Inflammatory macrophage (primary cell): Measurements from ENCODE around the gene GUCA1A.
"Not testable (repeated sequence)": the region's sequence is repeated elsewhere in the genome, so short reads cannot be mapped to it uniquely, and the experiment has no call there.

Source experiments
- DNase-seq, 2 donors: peaks; one replicate each; pipeline ENCODE4 v3.0.0-alpha.2; 2020 to 2022

The GUCA1A gene

DNA sequence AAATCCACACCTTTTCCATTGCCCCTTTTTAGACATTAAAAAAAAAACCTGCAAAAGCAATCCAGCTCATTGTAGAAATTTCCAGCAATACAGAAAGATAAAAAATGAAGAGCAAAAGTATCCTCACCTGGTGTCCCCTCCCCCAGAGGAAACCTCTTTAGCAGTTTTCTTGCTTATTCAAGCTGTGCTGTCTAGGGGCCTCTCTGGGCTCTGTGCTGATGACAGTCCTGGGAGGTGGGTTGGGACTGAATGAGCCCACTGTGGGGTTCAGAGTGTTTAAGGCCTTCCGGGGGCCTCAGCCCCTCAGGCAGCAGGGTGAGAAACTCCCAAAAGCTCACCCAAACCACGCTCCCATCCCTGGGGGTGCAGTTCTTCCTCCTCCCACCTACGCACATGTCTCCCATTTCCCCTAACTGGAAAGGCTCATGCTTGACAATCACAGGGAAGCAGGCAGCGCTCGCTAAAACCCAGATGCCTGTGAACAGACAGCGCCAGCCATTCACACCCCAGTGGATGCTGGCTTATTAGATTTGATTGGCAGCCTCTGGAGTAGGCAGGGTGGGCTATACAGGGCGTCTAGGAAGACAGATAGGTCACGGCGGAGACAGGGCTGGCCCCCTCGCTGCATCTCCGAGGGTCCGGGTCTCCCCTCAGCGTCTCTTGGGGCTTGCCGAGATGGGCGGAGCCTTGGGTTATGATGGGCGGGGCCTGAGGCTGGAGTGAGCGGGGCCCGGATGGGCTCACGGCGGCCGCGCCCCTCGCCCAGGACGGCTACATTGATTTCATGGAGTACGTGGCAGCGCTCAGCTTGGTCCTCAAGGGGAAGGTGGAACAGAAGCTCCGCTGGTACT, 4.6 kb downstream of the GUCA1A start:
- peak in 1 of 2 donors; percentile 12 for DNase-seq

DNA sequence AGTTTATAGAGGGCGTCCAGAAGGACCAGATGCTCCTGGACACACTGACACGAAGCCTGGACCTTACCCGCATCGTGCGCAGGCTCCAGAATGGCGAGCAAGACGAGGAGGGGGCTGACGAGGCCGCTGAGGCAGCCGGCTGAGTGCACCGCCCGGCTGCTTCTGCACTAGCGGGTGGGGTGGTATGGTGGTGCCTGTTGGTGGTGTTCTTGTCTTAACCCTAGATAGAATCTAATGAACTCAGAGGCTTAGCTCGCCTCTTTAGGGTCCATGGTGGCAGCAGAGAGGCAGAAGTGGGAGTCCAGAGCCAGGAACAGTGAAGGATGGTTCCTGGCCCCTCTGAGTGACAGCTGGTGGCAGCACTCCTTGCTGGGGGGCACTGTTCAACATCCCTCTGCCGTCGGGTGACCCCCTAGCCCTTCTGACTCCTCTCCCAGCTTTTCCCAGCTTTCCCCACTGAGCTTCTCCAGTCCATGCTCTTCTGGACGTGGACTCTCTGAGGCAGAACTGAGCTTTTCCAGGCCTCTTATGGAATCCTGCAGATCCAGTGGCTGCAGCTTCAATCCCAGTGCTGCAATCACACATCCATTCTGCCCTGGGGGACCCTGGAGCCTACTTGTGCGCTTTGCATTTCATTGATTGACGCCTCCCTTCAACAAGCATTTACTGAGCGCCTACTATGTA, 6.2 kb downstream of the GUCA1A start:
- no peak for DNase-seq

DNA sequence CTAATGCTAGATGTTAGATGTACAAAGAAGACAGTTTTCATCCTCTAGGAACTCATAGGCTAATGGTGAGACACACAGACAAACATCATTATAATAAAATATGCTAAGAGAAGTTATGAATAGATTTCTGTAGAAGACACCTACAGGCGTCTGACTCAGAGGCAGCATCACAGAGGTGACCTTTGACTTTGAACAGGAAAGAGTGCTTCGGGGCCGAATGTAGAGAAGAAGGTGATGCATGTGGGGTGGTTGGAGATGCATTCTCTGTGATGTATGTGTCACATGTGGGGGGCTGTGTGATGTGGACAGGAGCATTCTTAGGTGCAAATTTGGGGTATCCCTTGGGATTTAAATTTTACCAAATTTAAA, 6.8 kb downstream of the GUCA1A start:
- no peak for DNase-seq

DNA sequence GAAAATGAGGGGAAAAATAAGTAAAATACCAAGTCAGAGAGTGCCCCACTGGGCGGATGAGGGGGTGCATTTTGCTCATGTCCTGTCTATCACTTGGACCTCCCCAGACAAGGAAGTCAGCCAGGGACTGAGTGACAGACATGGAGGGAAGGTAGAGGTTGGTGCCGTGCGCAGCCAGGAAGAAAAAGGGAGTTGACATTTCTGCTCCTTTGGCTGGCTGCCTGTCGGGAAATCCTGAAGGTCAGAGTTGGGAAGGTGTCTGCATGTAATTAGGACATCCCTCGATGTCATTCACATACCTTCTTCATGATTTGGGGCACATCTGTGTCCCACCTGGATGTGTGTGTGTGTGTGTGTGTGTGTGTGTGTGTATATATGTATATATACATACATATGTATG, 8.9 kb downstream of the GUCA1A start:
- DNase-seq: no peak

DNA sequence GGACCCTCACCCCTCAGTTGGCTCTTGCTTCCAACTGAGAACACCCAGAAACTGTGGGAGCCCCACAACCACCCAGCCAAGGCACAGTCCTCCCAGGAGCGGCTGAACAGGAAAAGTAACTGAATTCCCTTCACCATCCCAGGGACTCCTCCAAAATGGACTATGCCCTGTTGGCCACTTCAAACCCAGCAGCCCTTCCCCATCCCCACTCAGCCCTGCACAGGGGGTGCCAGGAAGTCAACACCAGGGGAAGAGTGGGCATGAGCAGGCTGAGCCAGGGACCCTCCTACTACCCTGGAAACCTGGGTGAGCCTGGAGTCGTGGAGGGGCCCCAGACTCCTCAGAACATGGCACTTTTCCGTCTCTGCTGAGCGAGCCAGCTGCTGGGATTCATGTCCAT, 11.3 kb downstream of the GUCA1A start:
- DNase-seq: no peak

DNA sequence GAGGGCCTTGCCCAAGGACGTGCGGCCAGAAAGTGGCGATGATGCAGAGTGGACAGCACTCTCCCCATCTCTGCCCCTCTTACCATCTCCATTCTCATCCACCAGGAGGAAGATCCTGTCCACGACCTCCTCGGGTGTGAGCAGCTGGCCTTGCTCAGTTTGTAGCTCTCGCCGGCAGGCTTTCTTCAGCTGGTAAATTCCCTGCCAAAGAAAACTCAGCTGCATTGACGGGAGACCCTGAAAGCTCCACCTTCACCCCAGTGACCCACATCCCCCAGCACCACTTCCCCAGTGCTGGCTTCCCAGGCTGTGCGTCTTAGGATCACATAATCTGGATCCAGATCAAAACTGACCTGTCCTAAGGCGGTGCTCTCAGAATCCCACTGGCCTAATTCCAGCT, 12.4 kb downstream of the GUCA1A start:
- no peak for DNase-seq

DNA sequence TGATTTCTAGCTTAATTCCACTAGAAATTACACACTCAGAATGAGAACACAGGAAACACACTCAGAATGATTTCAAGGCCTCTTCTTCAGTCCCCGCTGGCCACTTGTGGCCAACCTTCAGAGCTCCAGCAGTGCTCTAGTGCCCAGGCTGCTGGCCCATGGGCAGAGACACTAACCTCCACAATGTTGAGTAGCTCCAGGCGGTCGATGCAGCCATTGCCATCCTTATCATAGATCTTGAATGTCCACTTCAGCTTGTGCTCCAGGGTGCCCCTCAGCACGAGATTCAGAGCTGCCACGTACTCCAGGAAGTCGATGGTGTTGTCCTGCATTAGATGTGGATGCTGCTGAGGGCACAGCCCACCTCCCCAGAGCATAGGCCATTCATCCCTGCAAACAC, 15.2 kb downstream of the GUCA1A start:
- no peak for DNase-seq

DNA sequence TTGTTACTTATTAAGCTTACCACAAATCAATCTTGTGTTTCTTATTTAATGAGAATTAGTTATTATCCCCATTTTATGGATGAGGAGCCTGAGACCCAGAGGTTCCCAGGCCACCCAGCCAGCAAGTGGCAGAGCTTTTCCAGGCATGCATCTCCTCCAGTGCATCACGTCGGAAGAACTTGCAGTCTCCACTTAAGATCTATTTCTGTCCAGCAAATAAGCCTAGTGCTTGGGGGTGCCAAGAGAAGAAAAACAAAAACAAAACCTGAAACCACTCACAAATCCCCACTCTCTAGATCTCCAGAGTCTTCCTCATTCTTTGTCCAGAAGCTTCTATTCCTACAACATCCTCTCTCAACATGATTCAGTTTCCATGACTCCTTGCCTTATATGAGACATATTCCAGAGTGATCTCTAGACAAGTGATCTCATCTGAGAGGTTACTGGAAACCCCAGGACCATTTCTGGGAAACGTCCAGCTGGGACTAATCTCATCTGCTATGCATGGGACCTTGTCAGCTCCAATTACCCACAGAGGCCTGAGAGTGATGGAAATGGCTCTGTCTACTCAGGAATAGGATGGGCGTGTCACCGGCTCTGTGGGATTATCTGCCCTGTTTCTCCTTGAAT, 17.5 kb downstream of the GUCA1A start:
- no peak for DNase-seq

DNA sequence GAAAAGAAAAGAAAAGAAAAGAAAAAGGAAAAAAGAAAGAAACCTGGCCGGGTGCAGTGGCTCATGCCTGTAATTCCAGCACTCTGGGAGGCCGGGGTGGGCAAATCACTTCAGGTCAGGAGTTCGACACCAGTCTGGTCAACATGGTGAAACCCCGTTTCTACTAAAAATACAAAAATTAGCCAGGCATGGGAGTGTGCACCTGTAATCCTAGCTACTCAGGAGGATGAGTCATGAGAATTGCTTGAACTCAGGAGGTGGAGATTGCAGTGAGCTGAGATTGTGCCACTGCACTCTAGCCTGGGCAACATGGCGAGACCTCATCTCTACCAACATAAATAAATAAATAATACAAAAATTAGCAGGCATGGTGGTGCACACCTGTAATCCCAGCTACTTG, 19.2 kb downstream of the GUCA1A start:
- DNase-seq: not testable (repeated sequence)

DNA sequence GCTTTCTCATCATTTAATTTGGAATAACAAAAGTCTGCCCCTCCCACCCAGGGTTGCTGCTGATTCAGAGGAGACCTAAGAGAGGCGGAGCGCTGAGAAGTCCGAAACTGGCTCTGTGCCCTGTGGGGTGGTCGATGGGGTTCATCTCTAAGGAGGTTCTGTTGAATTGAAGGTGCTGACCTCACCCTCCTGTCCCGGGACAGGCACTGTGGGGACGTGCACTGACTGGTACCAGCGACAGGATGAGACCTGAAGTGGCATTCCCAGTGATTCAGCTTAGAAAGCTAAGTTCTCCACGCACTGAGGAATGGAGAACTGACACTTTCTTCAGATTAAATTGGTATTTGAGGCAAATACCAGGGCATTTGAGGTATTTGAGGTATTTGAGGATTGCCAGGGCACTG, 20.3 kb downstream of the GUCA1A start:
- no peak for DNase-seq

DNA sequence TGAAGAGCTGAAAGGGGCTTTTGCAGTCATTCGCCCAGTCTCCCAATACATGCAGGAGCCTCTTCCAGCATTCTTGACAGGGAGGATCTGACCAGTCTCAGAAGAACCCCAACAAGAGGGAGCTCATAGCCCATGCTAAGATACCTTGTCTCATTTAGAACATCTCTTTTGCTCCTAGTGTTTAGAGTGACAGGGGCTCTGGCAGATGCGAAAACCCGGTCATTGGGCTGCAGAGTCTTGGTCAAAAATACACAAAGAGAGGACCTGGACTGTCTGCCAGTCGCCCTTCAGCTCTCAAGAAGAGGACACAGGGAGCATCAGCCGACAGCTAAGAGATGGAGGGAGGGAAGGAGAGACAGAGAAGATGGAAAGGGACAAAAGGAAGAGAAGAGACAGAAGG, 20.9 kb downstream of the GUCA1A start:
- DNase-seq: no peak

DNA sequence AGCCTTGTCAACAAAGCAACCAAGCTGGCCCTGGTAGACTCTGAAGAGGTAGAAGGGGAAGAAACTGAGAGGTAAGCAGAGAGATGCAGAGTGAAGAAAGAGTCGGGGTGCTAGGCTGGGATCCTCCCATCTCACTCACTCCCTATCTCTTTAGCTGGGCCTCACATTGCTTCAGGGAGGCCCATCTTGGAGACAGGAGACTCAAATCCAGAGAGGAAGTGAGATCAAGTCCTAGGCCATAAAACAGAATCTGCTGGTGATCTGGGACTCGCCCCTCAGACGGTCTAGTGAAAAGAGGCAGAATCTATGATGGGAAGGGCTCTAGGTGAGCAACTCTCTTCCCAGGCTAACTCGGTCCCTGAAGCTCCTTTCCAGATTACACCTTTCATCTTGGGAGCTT, 22.3 kb downstream of the GUCA1A start:
- no peak for DNase-seq

DNA sequence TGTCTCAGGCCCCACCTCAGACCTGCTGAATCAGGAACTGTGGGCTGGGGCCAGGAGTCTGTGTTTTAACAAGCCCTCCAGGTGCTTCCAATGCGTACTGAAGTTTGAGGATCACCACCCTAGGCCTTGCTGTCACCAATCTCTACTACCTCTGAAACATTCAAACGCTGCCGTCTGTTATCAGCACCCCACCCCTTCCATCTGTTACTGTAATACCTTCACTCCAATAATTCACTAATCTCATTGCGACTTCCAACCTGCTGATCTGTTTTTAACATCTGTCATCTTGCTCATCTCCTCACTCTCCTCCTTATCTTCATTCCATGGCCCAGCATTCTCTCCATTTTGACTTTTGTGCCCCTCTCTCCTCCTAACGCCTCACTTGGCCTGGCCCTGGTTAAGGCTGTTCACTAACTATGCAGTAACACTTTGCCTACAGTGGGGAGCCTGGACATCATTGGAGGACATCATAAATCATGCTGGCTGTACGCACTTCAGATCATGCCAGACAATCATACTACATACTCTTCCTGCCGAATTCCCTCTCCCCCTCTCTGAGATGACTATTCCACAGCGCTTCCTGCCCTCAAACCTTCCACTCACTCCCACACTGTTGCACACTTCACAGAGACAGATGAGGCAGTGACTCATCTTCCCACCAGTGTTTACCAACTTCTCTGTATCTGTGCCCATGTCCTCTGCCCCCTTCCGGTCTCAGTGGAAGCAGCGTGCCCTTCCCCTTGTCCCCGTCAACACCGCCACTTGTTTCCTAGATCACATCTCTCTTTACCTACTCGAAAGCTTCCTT, 24.6 kb downstream of the GUCA1A start:
- DNase-seq: peak; percentile 61 to 77

DNA sequence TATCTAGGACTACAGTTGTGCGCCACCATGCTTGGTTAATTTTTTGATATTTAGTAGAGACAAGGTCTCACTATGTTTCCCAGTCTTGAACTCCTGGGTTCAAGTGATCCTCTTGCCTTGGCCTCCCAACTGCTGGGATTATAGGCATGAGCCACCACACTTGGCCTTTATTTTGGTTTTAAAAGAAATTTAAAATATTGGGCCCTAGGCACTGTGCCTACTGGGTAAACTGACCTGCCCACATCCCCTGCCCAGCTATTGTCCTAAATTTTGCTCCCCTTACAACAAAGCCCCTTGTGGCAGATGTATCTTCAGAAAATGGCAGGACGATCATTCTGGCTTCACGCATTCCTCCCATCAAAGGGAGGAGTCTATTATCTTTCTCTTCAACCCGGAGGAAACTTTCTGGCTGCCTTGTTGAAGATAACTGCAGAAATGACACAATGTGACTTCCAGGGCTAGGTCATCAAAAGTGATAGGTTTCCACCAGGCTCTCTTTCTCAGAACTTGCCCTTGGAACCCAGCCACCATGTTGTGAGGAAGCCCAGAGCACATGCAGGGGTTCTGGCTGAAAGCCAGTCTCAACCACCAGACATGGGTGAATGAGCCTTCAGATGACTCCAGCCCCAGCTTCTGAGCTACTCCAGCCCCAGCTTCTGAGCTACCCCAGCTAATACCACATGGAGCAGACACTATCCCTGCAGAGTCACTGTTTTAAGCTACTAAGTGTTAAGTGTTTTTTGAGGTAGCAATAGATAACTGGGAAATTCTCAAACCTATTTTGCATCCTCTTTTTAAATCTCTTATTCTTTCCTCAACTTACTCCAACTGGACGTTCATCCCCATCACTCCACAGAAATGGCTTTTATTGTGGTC, 26.2 kb downstream of the GUCA1A start:
- no peak for DNase-seq

DNA sequence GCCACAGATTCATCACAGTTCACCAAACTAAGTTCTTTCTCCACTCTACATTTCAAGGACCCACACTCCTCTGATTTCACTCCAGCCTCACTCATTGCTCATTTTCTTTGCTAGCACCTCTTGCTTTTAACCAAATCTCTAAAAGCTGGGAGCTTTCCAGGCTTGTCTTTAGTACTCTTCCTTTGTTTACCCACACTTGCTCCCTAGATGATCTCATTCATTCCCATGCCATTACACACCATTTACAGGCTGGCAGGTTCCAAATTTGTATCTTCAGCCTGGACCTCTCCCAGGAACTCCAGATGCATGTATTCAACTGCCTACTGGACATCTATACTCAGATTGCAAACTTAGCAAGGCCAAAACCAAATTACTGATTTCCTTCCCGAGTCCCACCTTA, 26.9 kb downstream of the GUCA1A start:
- DNase-seq: no peak

DNA sequence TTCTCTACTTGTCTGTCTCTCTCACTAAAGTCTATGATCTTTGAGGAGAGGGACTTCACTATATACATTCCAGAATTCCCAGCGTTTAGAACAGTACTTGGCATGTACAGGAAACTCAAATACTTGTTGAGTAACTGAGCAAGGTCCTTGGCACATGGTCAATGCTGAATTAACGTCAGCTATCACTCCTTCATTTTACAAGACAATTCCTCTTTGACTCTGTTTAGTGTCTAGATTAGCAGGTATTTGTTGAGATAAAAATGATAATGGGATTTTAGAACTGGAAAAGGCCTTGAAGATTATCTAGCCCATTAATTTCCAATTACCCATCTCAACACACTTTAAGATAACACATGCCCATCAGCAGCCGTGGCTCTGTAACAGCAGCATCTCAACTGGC, 28.2 kb downstream of the GUCA1A start:
- DNase-seq: no peak

DNA sequence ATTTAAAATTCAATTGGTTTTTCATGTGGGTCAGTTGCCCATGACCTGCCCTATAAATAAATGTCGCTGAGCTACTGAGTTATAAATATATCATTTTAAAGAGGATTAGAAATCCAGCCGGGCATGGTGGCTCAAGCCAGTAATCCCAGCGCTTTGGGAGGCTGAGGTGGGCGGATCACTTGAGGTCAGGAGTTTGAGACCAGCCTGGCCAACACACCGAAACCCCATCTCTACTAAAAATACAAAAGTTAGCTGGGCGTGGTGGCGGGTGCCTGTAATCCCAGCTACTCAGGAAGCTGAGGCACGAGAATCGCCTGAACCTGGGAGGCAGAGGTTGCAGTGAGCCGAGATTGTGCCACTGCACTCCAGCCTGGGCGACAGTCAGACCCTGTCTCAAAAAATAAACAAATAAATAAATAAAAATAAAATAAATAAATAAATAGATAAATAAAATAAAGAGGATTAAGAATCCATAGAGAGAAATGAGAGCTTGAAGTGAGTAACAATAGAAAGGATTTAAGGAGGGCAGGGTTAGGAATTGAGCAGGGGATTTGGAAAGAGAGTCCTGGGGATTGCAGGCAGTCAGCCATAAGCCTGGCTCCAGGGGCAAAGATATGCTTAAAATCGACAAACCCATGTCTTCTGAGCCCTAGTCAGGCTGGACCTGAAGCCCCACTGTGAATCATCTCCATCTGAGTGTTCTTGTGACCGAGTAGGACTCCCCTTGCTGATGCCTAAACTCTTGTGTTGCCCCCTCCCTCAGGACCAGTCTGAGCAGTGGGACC, 29.2 kb downstream of the GUCA1A start:
- DNase-seq: not testable (repeated sequence)

DNA sequence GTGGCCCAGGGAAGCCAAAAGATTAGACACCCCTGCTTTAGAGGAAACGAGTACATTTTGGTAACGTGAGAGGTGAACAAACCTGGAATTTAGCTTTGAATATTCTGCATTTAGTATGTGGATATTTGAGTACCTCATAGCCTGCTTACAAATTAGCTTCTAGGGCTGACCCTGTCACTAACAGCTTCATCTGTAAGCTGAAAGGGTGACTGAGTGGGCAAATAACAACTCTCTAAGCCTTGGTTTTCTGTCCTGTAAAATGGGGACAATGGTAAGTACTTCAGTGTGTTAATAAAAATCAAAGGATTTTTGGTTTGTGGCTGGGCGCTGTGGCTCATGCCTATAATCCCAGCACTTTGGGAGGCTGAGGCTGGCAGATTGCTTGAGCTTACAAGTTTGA, 30.0 kb downstream of the GUCA1A start:
- DNase-seq: no peak

DNA sequence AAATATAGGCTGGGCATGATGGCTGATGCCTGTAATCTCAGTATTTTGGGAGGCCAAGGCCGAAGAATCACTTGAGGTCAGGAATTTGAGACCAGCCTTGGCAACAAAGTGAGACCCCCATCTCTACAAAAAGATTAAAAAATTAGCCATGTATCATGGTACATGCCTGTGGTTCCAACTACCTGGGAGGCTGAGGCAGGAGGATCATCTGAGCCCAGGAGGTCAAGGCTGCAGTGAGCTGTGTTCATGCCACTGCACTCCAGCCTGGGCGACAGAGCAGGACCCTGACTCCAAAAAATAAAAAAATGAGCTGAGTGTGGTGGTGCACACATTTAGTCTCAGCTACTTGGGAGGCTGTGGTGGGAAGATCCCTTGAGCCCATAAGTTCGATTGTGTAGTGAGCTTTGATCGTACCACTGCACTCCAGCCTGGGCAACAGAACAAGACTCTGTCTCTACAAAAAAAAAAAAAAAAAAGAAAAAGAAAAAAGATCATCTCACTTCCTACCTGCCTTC, 31.7 kb downstream of the GUCA1A start:
- no peak for DNase-seq

DNA sequence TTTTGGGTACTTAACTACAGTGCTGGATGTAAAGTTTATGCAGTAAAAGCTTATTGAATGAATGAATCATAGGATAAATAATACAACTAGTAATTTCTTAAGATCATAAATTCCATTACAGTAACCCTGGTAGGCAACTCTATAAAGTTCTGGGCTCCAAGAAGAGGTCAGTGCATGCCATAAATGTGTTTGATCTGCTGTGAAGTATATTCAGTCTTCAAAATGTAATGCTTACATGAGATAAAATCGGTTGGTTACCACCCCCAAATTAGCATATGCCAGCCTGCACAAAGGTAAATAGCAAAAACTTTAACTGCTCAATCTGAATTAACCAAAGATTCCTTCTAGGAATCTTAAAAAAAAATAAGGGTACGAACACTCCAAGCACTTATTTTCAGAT, 34.4 kb downstream of the GUCA1A start:
- not testable (repeated sequence) for DNase-seq

DNA sequence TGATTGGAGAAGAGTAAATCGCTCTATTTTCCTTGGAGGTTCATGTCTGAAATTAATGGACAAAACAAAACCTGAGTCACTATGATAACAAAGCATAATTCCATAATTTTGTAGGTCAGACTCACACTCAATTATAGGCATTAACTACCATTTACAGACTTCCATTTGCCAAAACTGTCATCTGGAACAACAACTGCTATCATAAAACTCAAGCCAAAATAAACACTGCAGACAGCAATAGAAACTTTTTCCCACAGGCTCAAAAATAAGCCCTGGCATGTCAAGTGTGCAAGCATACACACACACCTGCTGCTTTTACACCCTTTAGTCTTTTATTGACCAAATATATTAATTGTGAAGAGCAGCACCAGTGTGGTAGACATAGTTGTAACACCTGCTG, 37.4 kb downstream of the GUCA1A start:
- no peak for DNase-seq
